Tibial nerve (tissue), 4 donors: ENCODE measurements around the gene FAM50B.

Source experiments
- CTCF ChIP-seq, 5 experiments: fragments of 200-600 bp in 3 of 5; fragments of 450-650 bp in 2 of 5; sonication (generic) in 3 of 5; IDR thresholded peaks; one replicate each; pipeline ENCODE4 v1.5.1; 2016 to 2019; ENCODE audit warnings: antibody characterized with exemption in 5 of 5, mild to moderate bottlenecking in 3 of 5, moderate library complexity in 2 of 5
- EP300 ChIP-seq, 2 donors: sonication (generic); formaldehyde crosslinking; IDR thresholded peaks; one replicate each; pipeline ENCODE4 v1.6.1; 2017; ENCODE audit warnings: antibody characterized with exemption in 2 of 2, mild to moderate bottlenecking in 1 of 2
- POLR2A ChIP-seq, 2 donors: fragments of 450-650 bp; IDR thresholded peaks; one replicate each; pipeline ENCODE4 v1.6.1; 2017; ENCODE audit warnings: antibody characterized with exemption in 2 of 2, mild to moderate bottlenecking in 2 of 2, moderate library complexity in 2 of 2

DNA sequence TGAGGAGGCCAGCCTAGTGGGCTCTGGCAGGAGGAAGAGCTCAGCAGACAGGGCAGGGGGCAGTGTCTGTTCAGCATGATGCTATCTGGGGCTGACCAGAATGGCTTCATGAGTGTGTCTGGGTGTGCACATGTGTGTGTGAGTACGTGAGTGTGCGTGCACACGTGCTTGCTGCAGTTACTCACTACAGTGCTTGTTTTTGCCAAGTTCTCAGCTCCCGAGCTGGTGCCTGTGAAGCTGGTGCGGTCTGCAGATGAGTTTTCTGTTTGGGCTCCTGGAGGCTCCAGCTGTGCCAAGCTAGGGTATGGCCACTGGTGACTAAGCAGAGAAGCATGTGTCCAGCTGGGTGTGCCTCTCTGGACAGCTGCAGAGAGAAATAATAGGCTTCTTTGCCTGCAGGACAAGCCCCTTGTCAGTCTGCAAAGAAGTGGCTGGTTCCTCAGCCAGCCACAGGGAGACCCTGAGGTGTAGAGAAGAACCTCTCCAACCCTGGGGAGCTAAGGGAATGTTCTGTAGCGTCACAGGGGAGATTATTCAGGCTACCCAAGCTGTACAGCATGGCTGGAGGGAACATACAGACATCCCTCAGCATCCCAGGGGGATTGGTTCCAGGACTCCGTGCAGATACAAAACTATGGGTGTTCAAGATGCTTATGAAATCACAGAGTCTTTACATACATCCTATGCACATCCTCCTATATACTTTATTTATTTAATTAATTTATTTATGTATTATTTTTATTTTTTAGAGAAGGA, 40.2 kb upstream of the FAM50B start:
- TF ChIP-seq POLR2A (IDR thresholded peaks at IDR 0.05) (no peak), CTCF (IDR thresholded peaks at IDR 0.05) (no peak), EP300 (IDR thresholded peaks at IDR 0.05) (no peak)
